A549 treated with Mapracorat at 1 μM for 4 hours (cell line): Measurements from ENCODE around the gene WFDC8. TPM values are rescaled to one million over a fixed set of nuclear protein-coding genes. Genes with fewer than 3 reads are reported as not detected.

Experiments used
- total RNA-seq: library from RNA; stranded (reverse); fragments of 200-300 nt; extraction: Qiagen RNA extraction; gene quantifications from 5 replicates; pipeline ENCODE4 v1.2.3, GENCODE V29; 2022

WFDC8 gene
- not detected in 5 replicates for total RNA-seq

GRCh38 chr20:45579184-45579583 is at the start of gene WFDC8:
Gene WFDC8 (minus strand): TSS chr20:45579284. CDS start chr20:45579247, 37 bp downstream.

GRCh38 chr20:45547206-45547770 is 31.8 kb downstream of the WFDC8 start, which contains the start of gene EPPIN:
Gene EPPIN (minus strand): TSS chr20:45547401. CDS start chr20:45547357, 44 bp downstream.

GRCh38 chr20:45539382-45539781 is 39.7 kb downstream of the WFDC8 start, which contains the start of gene WFDC6:
Gene WFDC6 (minus strand): TSS chr20:45539482. CDS start chr20:45539407, 75 bp downstream.

GRCh38 chr20:45515147-45515913 is 63.8 kb downstream of the WFDC8 start, which contains the start of gene SPINT3:
Gene SPINT3 (minus strand): TSS chr20:45515622. CDS start chr20:45515608, 14 bp downstream.

Other genes starting within 250 kb of the WFDC8 start
- 102 to 115 TPM (median 106 TPM) in 5 replicates for gene SDC4, start 230.9 kb downstream of the WFDC8 start, total RNA-seq
- 22.2 to 33.8 TPM (median 31.0 TPM) in 5 replicates for gene SYS1, start 216.1 kb downstream of the WFDC8 start, total RNA-seq
- not detected in 5 replicates for gene TP53TG5, start 201.0 kb downstream of the WFDC8 start, total RNA-seq
- 26.1 to 30.6 TPM (median 27.3 TPM) in 5 replicates for gene DBNDD2, start 171.0 kb downstream of the WFDC8 start, total RNA-seq
- gene PIGT, start 163.1 kb downstream of the WFDC8 start, total RNA-seq, result 94.5 to 103 TPM (median 96.9 TPM) in 5 replicates
- gene WFDC2, start 109.5 kb downstream of the WFDC8 start, total RNA-seq, result not detected in 5 replicates
- not detected in 5 replicates for gene SPINT3, start 63.7 kb downstream of the WFDC8 start, total RNA-seq
- not detected in 5 replicates for gene WFDC6, start 39.8 kb downstream of the WFDC8 start, total RNA-seq
- gene EPPIN, start 31.9 kb downstream of the WFDC8 start, total RNA-seq, result not detected in 5 replicates
- gene WFDC10A, start 50.5 kb upstream of the WFDC8 start, total RNA-seq, result not detected in 5 replicates
- not detected in 5 replicates for gene WFDC9, start 52.0 kb upstream of the WFDC8 start, total RNA-seq
- not detected in 5 replicates for gene WFDC11, start 91.0 kb upstream of the WFDC8 start, total RNA-seq
- not detected in 5 replicates for gene WFDC13, start 122.8 kb upstream of the WFDC8 start, total RNA-seq
- gene WFDC10B, start 125.7 kb upstream of the WFDC8 start, total RNA-seq, result not detected in 5 replicates
- gene SPINT4, start 143.1 kb upstream of the WFDC8 start, total RNA-seq, result not detected in 5 replicates
- gene WFDC3, start 212.6 kb upstream of the WFDC8 start, total RNA-seq, result 0.44 TPM in 1 of 5 replicates, not detected in the others
- gene DNTTIP1, start 212.7 kb upstream of the WFDC8 start, total RNA-seq, result 32.1 to 37.5 TPM (median 35.7 TPM) in 5 replicates
- 215 to 248 TPM (median 240 TPM) in 5 replicates for gene UBE2C, start 233.4 kb upstream of the WFDC8 start, total RNA-seq
- 0.28 TPM in 1 of 5 replicates, not detected in the others for gene TNNC2, start 248.0 kb upstream of the WFDC8 start, total RNA-seq